Colonic mucosa (tissue), 4 donors: ENCODE data around the gene PDE4D. TPM values are rescaled to one million over a fixed set of nuclear protein-coding genes. Genes with fewer than 3 reads are reported as not detected.
"Not testable (repeated sequence)": the region's sequence is repeated elsewhere in the genome, so short reads cannot be mapped to it uniquely, and the experiment has no call there.

Experiments
- DNase-seq: peaks from one replicate; pipeline ENCODE4 v3.0.0-alpha.2; 2020
- H3K27ac ChIP-seq: fragments of 200-600 bp; one replicate; pipeline ENCODE4 v1.8.0; 2021
- H3K27me3 ChIP-seq: fragments of 200-600 bp; one replicate; pipeline ENCODE4 v1.8.0; 2021
- H3K36me3 ChIP-seq: fragments of 200-600 bp; one replicate; pipeline ENCODE4 v1.8.0; 2021
- H3K4me1 ChIP-seq: fragments of 200-600 bp; one replicate; pipeline ENCODE4 v1.8.0; 2021; ENCODE audit warnings: mild to moderate bottlenecking
- H3K4me3 ChIP-seq: fragments of 200-600 bp; one replicate; pipeline ENCODE4 v1.8.0; 2021
- H3K9ac ChIP-seq, 2 donors: one replicate each; pipeline ENCODE4 v1.7.0; 2013; ENCODE audit warnings: control low read depth in 2 of 2, low read depth in 2 of 2, low read length in 2 of 2
- H3K9me3 ChIP-seq: fragments of 200-600 bp; one replicate; pipeline ENCODE4 v1.8.0; 2021
- CTCF ChIP-seq: fragments of 200-600 bp; IDR thresholded peaks from one replicate; pipeline ENCODE4 v1.8.0; 2022; ENCODE audit warnings: antibody characterized with exemption, mild to moderate bottlenecking
- intact Hi-C: fragments of 100-400 bp; cut with DNase I; formaldehyde crosslinking; loops from one replicate; pipeline ENCODE4 v1.14.1; 2022
- total RNA-seq, 2 donors: library from RNA; stranded (reverse); fragmentation: NEBNext Ultra II Directional in 1 of 2; extraction: Animal tissue kit (Norgen Biotek cat#: 25700) in 1 of 2; gene quantifications; one replicate each; pipeline ENCODE4 v1.2.1, GENCODE V29; 2021
- donor health status: healthy.
- donor health status: DM: no; HTN: no; CAD: no.
- donor health status: DM: no; HTN: no; CAD: no.

Gene PDE4D
- total RNA-seq, 2 donors from 2014 or later = 23.1 to 53.7 TPM

- TF ChIP-seq CTCF = no peak
- H3K4me3 ChIP-seq = no peak overlapping the region
- no peaks in the 10 kb centered on the region for H3K27me3 ChIP-seq
- H3K36me3 ChIP-seq = no peaks in the 10 kb centered on the region
- intact Hi-C loops = no loop called here
- no peak overlapping the region for H3K9ac ChIP-seq
- no peak overlapping the region for H3K27ac ChIP-seq
- no peaks in the 10 kb centered on the region for H3K4me1 ChIP-seq
- DNase-seq = no peak
- no peaks in the 10 kb centered on the region for H3K9me3 ChIP-seq
Observed at GRCh38 chr5:59765446-59765845, 128.1 kb downstream of the PDE4D start.

- no peak overlapping the region for H3K27ac ChIP-seq
- no peaks in the 10 kb centered on the region for H3K4me1 ChIP-seq
- H3K9me3 ChIP-seq = no peaks in the 10 kb centered on the region
- no peaks in the 10 kb centered on the region for H3K36me3 ChIP-seq
- H3K4me3 ChIP-seq = no peak overlapping the region
- TF ChIP-seq CTCF = no peak
- no peaks in the 10 kb centered on the region for H3K27me3 ChIP-seq
- no peak overlapping the region for H3K9ac ChIP-seq
- intact Hi-C loops = no loop called here
- no peak for DNase-seq
Observed at GRCh38 chr5:59764361-59764760, 129.2 kb downstream of the PDE4D start.

GRCh38 chr5:59763541-59763940 lies 130.0 kb downstream of the PDE4D start:
- Histone ChIP-seq H3K9ac (no peak overlapping the region), H3K27ac (no peak overlapping the region), H3K4me1 (no peaks in the 10 kb centered on the region), H3K27me3 (no peaks in the 10 kb centered on the region), H3K36me3 (no peaks in the 10 kb centered on the region), H3K4me3 (no peak overlapping the region), H3K9me3 (no peaks in the 10 kb centered on the region)
- TF ChIP-seq CTCF = no peak
- intact Hi-C loops = no loop called here
- DNase-seq = no peak

GRCh38 chr5:59762232-59762631 lies 131.3 kb downstream of the PDE4D start:
- H3K4me3 ChIP-seq, H3K27me3 ChIP-seq, H3K9me3 ChIP-seq, H3K9ac ChIP-seq, H3K27ac ChIP-seq, intact Hi-C loops, DNase-seq, H3K36me3 ChIP-seq, H3K4me1 ChIP-seq: not testable (repeated sequence)

GRCh38 chr5:59760785-59761348 lies 132.7 kb downstream of the PDE4D start:
- Histone ChIP-seq H3K9ac (no peak overlapping the region), H3K36me3 (no peaks in the 10 kb centered on the region), H3K4me1 (no peaks in the 10 kb centered on the region), H3K27ac (no peak overlapping the region), H3K27me3 (no peaks in the 10 kb centered on the region), H3K4me3 (no peak overlapping the region), H3K9me3 (no peaks in the 10 kb centered on the region)
- TF ChIP-seq CTCF = no peak
- intact Hi-C loops = no loop called here
- DNase-seq = no peak

- DNase-seq = no peak
- Histone ChIP-seq H3K9ac (no peak overlapping the region), H3K36me3 (no peaks in the 10 kb centered on the region), H3K4me1 (no peaks in the 10 kb centered on the region), H3K27ac (no peak overlapping the region), H3K4me3 (no peak overlapping the region), H3K9me3 (no peaks in the 10 kb centered on the region), H3K27me3 (no peaks in the 10 kb centered on the region)
- TF ChIP-seq CTCF = no peak
- intact Hi-C loops = no loop called here
Observed at GRCh38 chr5:59759600-59760351, 133.8 kb downstream of the PDE4D start.
